Measurements from ENCODE around the gene MGAT1. TPM values are rescaled to one million over a fixed set of nuclear protein-coding genes. Genes with fewer than 3 reads are reported as not detected.
"Not testable (repeated sequence)": the region's sequence is repeated elsewhere in the genome, so short reads cannot be mapped to it uniquely, and the experiment has no call there.

MGAT1 gene
- total RNA-seq, 4 donors from 2014 or later: 122 to 196 (median 159) TPM

DNA sequence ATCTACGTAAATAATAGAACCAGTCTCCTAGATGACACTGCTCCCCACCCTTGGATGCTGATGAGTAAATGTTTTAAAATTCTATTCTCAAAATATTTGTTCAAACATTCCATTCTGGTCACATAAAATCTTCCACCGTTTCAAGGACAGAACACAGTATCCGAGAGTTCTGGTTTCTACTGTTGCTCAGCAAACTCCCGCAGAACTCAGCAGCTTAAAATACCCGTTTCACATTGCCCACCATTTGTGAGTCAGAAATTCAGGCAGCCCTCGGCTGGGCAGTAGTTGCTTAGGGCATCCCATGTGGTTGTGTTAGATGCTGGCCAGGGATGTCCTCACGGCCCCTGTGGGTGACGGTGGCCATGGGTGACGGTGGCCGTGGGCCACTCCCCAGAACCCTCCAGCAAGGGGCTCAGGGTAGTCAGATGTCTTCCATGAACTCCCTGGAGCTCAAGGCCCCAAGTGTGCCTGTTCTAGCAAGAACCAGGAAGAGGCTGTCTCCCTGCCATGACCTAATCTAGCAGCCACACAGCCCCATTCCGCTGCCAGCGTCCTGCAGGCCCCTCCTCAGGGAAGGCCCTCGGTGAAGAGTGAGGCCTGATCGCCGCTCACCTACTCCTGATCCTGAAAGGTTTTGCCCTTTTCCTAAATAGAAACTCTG, 17.4 kb downstream of the MGAT1 start:
- Histone ChIP-seq H3K27me3 (no peaks in the 10 kb centered on the region), H3K4me1 (peaks cover 6 to 54% (median 27%) of the 10 kb centered on the region in 3 donors), H3K36me3 (peaks cover 0 to 27% of the 10 kb centered on the region in 2 donors), H3K27ac (peak overlapping the region; percentile 84 to 89 (median 88)), H3K9me3 (no peaks in the 10 kb centered on the region), H3K4me3 (no peak overlapping the region)
- 19 to 24% methylated on average over 6 to 9 of the region's 15 CpGs for WGBS, 2 donors (ENCODE audit: low coverage in 1 of 2)
- TF ChIP-seq EP300 (IDR thresholded peaks at IDR 0.05): no peak
- TF ChIP-seq, protein P1, sequence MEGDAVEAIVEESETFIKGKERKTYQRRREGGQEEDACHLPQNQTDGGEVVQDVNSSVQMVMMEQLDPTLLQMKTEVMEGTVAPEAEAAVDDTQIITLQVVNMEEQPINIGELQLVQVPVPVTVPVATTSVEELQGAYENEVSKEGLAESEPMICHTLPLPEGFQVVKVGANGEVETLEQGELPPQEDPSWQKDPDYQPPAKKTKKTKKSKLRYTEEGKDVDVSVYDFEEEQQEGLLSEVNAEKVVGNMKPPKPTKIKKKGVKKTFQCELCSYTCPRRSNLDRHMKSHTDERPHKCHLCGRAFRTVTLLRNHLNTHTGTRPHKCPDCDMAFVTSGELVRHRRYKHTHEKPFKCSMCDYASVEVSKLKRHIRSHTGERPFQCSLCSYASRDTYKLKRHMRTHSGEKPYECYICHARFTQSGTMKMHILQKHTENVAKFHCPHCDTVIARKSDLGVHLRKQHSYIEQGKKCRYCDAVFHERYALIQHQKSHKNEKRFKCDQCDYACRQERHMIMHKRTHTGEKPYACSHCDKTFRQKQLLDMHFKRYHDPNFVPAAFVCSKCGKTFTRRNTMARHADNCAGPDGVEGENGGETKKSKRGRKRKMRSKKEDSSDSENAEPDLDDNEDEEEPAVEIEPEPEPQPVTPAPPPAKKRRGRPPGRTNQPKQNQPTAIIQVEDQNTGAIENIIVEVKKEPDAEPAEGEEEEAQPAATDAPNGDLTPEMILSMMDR (IDR thresholded peaks at IDR 0.05): no peak
- TF ChIP-seq POLR2A (IDR thresholded peaks at IDR 0.05): no peak
- TF ChIP-seq POLR2AphosphoS5 (IDR thresholded peaks at IDR 0.05): peak; percentile 17
- peak; percentile 46 for ATAC-seq

DNA sequence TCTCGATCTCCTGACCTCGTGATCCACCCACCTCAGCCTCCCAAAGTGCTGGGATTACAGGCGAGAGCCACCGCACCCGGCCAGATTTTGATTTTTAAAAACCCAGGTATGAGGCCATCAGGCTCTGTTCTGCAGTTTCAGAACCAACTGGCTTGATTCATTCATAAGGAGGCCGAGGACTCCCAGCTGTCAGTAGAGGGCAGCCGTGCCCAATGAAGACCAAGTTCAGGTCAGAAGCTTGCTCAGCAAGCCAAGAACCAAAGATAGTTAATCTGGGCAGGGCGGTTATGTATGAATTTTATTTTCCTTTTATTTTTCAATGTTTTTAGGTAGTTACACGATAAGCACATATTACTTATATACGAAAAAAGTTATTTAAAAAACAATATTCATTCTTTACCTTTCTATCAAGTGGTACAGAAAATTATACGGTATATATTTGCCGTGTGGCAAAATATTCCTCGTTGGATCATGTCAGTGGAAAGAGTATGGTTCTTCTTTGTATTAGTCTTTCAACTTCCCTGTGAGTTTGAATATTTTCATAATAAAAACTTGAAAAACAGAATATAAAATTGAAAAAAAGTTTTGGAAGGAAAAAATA, 18.0 kb downstream of the MGAT1 start:
- peaks cover 6 to 51% (median 27%) of the 10 kb centered on the region in 3 donors for H3K4me1 ChIP-seq
- H3K4me3 ChIP-seq: no peak overlapping the region
- H3K9me3 ChIP-seq: no peaks in the 10 kb centered on the region
- WGBS, 2 donors (ENCODE audit: low coverage in 1 of 2): 32 to 34% methylated on average over 10 to 12 of the region's 13 CpGs
- no peaks in the 10 kb centered on the region for H3K27me3 ChIP-seq
- H3K27ac ChIP-seq: peak overlapping the region in 3 of 4 donors; percentile 84 to 89 (median 89)
- TF ChIP-seq, protein P1 (IDR thresholded peaks at IDR 0.05): peak in 3 of 4 experiments; percentile 65 to 81 (median 71)
- TF ChIP-seq POLR2A (IDR thresholded peaks at IDR 0.05) (no peak), POLR2AphosphoS5 (IDR thresholded peaks at IDR 0.05) (peak; percentile 46)
- peaks cover 0 to 21% of the 10 kb centered on the region in 2 donors for H3K36me3 ChIP-seq
- ATAC-seq: peak; percentile 71

- H3K27ac ChIP-seq: peak overlapping the region in 1 of 4 donors; percentile 89
- WGBS, 2 donors (ENCODE audit: low coverage in 1 of 2): 73% methylated on average over 3 of the region's 12 CpGs; no CpG with 5 or more reads in 1 of the 2 donors
- TF ChIP-seq POLR2A (IDR thresholded peaks at IDR 0.05): no peak
- no peak for TF ChIP-seq EP300 (IDR thresholded peaks at IDR 0.05)
- TF ChIP-seq POLR2AphosphoS5 (IDR thresholded peaks at IDR 0.05): no peak
- TF ChIP-seq, protein P1 (IDR thresholded peaks at IDR 0.05): no peak
- H3K36me3 ChIP-seq: peaks cover 0 to 11% of the 10 kb centered on the region in 2 donors
- no peaks in the 10 kb centered on the region for H3K9me3 ChIP-seq
- ATAC-seq: no peak
- H3K4me3 ChIP-seq: no peak overlapping the region
- H3K4me1 ChIP-seq: peaks cover 6 to 45% (median 27%) of the 10 kb centered on the region in 3 donors
- H3K27me3 ChIP-seq: no peaks in the 10 kb centered on the region
These were observed 19.1 kb downstream of the MGAT1 start for GRCh38 chr5:180783340-180784052.

- Histone ChIP-seq H3K4me3 (no peak overlapping the region), H3K27me3 (no peaks in the 10 kb centered on the region), H3K36me3 (peaks cover 0 to 3% of the 10 kb centered on the region in 2 donors), H3K9me3 (no peaks in the 10 kb centered on the region), H3K4me1 (peaks cover 6 to 39% (median 26%) of the 10 kb centered on the region in 3 donors), H3K27ac (no peak overlapping the region)
- 83 to 92% methylated on average over 2 of the region's 2 CpGs for WGBS, 2 donors (ENCODE audit: low coverage in 1 of 2)
- ATAC-seq: no peak
- TF ChIP-seq EP300 (IDR thresholded peaks at IDR 0.05): no peak
- no peak for TF ChIP-seq POLR2A (IDR thresholded peaks at IDR 0.05)
- TF ChIP-seq, protein P1 (IDR thresholded peaks at IDR 0.05): no peak
- no peak for TF ChIP-seq POLR2AphosphoS5 (IDR thresholded peaks at IDR 0.05)
These were observed 19.9 kb downstream of the MGAT1 start for GRCh38 chr5:180782748-180783147.

- H3K9me3 ChIP-seq, H3K4me3 ChIP-seq, H3K36me3 ChIP-seq, H3K27me3 ChIP-seq, H3K27ac ChIP-seq, ATAC-seq: not testable (repeated sequence)
- WGBS, 2 donors (ENCODE audit: low coverage in 1 of 2): 82 to 85% methylated on average over 13 of the region's 14 CpGs
- peaks cover 6 to 30% (median 18%) of the 10 kb centered on the region in 3 donors for H3K4me1 ChIP-seq
These were observed 20.7 kb downstream of the MGAT1 start for GRCh38 chr5:180781900-180782326.

Measured in gastroesophageal sphincter (tissue), 4 donors.